ENCODE data around the gene POMT1.

Gene POMT1

GRCh38 chr9:131500939-131501541 is 1.7 kb upstream of the POMT1 start (continued):
- no peak for TF ChIP-seq ZNF518A (tag by site-specific recombination; conservative IDR thresholded peaks at IDR 0.05; ENCODE audit: low read depth)
- TF ChIP-seq ZNF623 (tag by site-specific recombination; IDR thresholded peaks at IDR 0.05), result no peak
- no peak for TF ChIP-seq YY2 (tag by site-specific recombination; IDR thresholded peaks at IDR 0.05)
- TF ChIP-seq ZNF473 (tag by site-specific recombination; IDR thresholded peaks at IDR 0.05), result no peak
- TF ChIP-seq ZNF148 (tag by site-specific recombination; IDR thresholded peaks at IDR 0.05; ENCODE audit: borderline replicate concordance), result no peak
- no peak for TF ChIP-seq ZNF776 (tag by site-specific recombination; IDR thresholded peaks at IDR 0.05; ENCODE audit: borderline replicate concordance)
- no peak for TF ChIP-seq ZNF324 (tag by site-specific recombination; IDR thresholded peaks at IDR 0.05)
- TF ChIP-seq ZNF664 (tag by site-specific recombination; IDR thresholded peaks at IDR 0.05), result no peak
- TF ChIP-seq EGR2 (tag by site-specific recombination; IDR thresholded peaks at IDR 0.05; ENCODE audit: low read depth), result no peak
- TF ChIP-seq ZNF837 (tag by site-specific recombination; IDR thresholded peaks at IDR 0.05), result no peak
- no peak for TF ChIP-seq ZNF777 (tag by site-specific recombination; IDR thresholded peaks at IDR 0.05; ENCODE audit: borderline replicate concordance)
- TF ChIP-seq ZNF560 (tag by site-specific recombination; IDR thresholded peaks at IDR 0.05; ENCODE audit: borderline replicate concordance), result no peak; the same call in 1 of the 2 replicates
- TF ChIP-seq PRDM4 (tag by site-specific recombination; IDR thresholded peaks at IDR 0.05), result no peak
- no peak for TF ChIP-seq ZSCAN4 (tag by site-specific recombination; IDR thresholded peaks at IDR 0.05)
- no peak for TF ChIP-seq KLF10 (tag by site-specific recombination; IDR thresholded peaks at IDR 0.05)
- TF ChIP-seq ZNF530 (tag by site-specific recombination; IDR thresholded peaks at IDR 0.05; ENCODE audit: low read depth), result no peak
- no peak for TF ChIP-seq ZNF677 (tag by site-specific recombination; IDR thresholded peaks at IDR 0.05)
- no peak for TF ChIP-seq ZNF292 (tag by site-specific recombination; IDR thresholded peaks at IDR 0.05; ENCODE audit: borderline replicate concordance, low read depth)
- TF ChIP-seq TRIM28 (IDR thresholded peaks at IDR 0.05; ENCODE audit: borderline replicate concordance, low read length), result no peak
- no peak for TF ChIP-seq ZNF658 (tag by site-specific recombination; IDR thresholded peaks at IDR 0.05)
- TF ChIP-seq TSHZ1 (tag by site-specific recombination; IDR thresholded peaks at IDR 0.05; ENCODE audit: borderline replicate concordance), result 0 out of 2 replicates have a peak, but pooled peaks have one; percentile 26
- no peak for TF ChIP-seq ZBTB21 (tag by site-specific recombination; IDR thresholded peaks at IDR 0.05)
- peak; percentile 28; the same call in 1 of the 2 replicates for TF ChIP-seq ZNF639 (tag by site-specific recombination; IDR thresholded peaks at IDR 0.05)
- no peak for TF ChIP-seq ZNF214 (tag by site-specific recombination; IDR thresholded peaks at IDR 0.05; ENCODE audit: borderline replicate concordance)
